Measurements from ENCODE around the gene TPD52L2.

DNA sequence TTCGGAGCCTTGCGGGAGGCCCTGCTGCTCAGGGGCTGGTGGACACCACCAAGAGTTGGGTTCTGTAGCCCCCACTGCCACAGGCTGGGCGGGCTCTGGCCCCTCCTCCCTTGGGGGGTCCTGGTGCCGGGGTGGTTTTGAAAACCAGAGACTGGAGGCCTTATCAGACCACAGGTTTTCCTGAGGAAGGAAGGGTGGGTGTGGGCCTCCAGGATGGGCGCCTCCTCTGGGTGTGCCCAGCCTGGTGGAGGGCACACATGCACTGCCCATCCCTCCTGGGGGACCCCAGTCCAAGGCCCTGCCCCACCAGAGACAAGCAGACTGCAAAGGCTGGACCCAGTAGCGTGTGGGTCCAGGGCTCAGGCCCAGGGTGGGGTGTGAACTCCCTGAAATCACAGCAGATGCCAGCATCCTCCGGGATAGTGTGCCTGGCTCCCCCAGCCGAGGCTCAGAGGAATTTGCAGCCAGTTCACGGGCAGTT, 20.5 kb upstream of the TPD52L2 start:
- TF ChIP-seq, protein P1, sequence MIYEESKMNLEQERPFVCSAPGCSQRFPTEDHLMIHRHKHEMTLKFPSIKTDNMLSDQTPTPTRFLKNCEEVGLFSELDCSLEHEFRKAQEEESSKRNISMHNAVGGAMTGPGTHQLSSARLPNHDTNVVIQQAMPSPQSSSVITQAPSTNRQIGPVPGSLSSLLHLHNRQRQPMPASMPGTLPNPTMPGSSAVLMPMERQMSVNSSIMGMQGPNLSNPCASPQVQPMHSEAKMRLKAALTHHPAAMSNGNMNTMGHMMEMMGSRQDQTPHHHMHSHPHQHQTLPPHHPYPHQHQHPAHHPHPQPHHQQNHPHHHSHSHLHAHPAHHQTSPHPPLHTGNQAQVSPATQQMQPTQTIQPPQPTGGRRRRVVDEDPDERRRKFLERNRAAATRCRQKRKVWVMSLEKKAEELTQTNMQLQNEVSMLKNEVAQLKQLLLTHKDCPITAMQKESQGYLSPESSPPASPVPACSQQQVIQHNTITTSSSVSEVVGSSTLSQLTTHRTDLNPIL (CRISPR knock-in tag; IDR thresholded peaks at IDR 0.05; ENCODE audit: low read depth) = no peak
- no peak for TF ChIP-seq BACH2 (CRISPR knock-in tag; IDR thresholded peaks at IDR 0.05; ENCODE audit: borderline replicate concordance)
- TF ChIP-seq ZFP30 (CRISPR knock-in tag; IDR thresholded peaks at IDR 0.05) = no peak
- no peak for TF ChIP-seq SNAI2 (CRISPR knock-in tag; IDR thresholded peaks at IDR 0.05)

Data from SK-N-SH treated with all-trans-retinoic acid at 6 μM for 48 hours (cell line).